PC-3 (cell line): ENCODE measurements around the gene ATP6V1E1.

Experiments
- EZH2 ChIP-seq: fragments of 300-600 bp; sonication (generic); IDR thresholded peaks from one replicate; pipeline ENCODE4 v1.6.1; 2017; ENCODE audit warnings: antibody characterized with exemption, mild to moderate bottlenecking, low read length; ENCODE audit not compliant: unreplicated experiment
- EZH2phosphoT487 ChIP-seq: fragments of 300-600 bp; sonication (generic); IDR thresholded peaks from 2 replicates; pipeline ENCODE4 v1.6.1; 2018; ENCODE audit warnings: mild to moderate bottlenecking, antibody characterized with exemption, low read length, borderline replicate concordance
- TF ChIP-seq, protein P1 (sequence below): fragments of 300-600 bp; sonication (generic); conservative IDR thresholded peaks from 2 replicates; pipeline ENCODE4 v1.5.1; 2017; ENCODE audit warnings: antibody characterized with exemption, low read depth, mild to moderate bottlenecking, low read length

DNA sequence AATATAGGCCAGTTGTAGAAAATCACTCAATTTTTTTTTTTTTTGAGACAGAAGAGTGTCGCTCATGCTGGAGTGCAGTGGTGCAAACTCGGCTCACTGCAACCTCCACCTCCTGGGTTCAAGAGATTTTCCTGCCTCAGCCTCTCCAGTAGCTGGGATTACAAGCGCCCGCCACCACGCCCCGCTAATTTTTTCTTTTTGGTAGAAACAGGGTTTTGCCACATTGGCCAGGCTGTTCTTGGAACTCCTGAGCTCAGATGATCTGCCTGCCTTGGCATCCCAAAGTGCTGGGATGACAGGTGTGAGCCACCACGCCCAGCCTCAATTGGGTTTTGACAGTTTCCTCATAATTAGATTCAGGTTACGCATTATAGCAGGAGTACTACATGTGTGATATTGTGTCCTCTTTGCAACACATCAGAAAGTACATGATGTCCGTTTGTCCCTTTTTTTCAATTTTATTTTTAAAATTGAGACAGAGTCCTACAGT, 2.6 kb upstream of the ATP6V1E1 start:
- TF ChIP-seq, protein P1, sequence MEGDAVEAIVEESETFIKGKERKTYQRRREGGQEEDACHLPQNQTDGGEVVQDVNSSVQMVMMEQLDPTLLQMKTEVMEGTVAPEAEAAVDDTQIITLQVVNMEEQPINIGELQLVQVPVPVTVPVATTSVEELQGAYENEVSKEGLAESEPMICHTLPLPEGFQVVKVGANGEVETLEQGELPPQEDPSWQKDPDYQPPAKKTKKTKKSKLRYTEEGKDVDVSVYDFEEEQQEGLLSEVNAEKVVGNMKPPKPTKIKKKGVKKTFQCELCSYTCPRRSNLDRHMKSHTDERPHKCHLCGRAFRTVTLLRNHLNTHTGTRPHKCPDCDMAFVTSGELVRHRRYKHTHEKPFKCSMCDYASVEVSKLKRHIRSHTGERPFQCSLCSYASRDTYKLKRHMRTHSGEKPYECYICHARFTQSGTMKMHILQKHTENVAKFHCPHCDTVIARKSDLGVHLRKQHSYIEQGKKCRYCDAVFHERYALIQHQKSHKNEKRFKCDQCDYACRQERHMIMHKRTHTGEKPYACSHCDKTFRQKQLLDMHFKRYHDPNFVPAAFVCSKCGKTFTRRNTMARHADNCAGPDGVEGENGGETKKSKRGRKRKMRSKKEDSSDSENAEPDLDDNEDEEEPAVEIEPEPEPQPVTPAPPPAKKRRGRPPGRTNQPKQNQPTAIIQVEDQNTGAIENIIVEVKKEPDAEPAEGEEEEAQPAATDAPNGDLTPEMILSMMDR: no peak
- TF ChIP-seq EZH2phosphoT487 (no peak), EZH2 (no peak)
